Ishikawa (cell line): ENCODE measurements around the gene RHBDD3.

Experiments
- CEBPB ChIP-seq: IDR thresholded peaks from 2 replicates; pipeline ENCODE4 v1.6.1; 2012
- EP300 ChIP-seq: IDR thresholded peaks from 2 replicates; pipeline ENCODE4 v1.6.1; 2012; ENCODE audit warnings: borderline replicate concordance
- FOXM1 ChIP-seq: IDR thresholded peaks from 2 replicates; pipeline ENCODE4 v1.6.1; 2012; ENCODE audit warnings: low read depth, borderline replicate concordance
- RAD21 ChIP-seq: IDR thresholded peaks from 2 replicates; pipeline ENCODE4 v1.6.1; 2012; ENCODE audit warnings: low read depth
- TAF1 ChIP-seq: IDR thresholded peaks from 2 replicates; pipeline ENCODE4 v1.6.1; 2012; ENCODE audit warnings: low read depth, mild to moderate bottlenecking
- TEAD4 ChIP-seq: IDR thresholded peaks from 2 replicates; pipeline ENCODE4 v1.6.1; 2012
- YY1 ChIP-seq: IDR thresholded peaks from 2 replicates; pipeline ENCODE4 v1.6.1; 2012; ENCODE audit warnings: low read depth
- ZBTB7A ChIP-seq: IDR thresholded peaks from 2 replicates; pipeline ENCODE4 v1.6.1; 2012; ENCODE audit warnings: low read depth
- TF ChIP-seq, protein P1 (sequence below): IDR thresholded peaks from 2 replicates; pipeline ENCODE4 v1.6.1; 2012; ENCODE audit warnings: low read depth, mild to moderate bottlenecking
- TF ChIP-seq, protein P2 (sequence below): IDR thresholded peaks from 2 replicates; pipeline ENCODE4 v1.6.1; 2012
- TF ChIP-seq, protein P3 (sequence below): IDR thresholded peaks from 2 replicates; pipeline ENCODE4 v1.6.1; 2012

DNA sequence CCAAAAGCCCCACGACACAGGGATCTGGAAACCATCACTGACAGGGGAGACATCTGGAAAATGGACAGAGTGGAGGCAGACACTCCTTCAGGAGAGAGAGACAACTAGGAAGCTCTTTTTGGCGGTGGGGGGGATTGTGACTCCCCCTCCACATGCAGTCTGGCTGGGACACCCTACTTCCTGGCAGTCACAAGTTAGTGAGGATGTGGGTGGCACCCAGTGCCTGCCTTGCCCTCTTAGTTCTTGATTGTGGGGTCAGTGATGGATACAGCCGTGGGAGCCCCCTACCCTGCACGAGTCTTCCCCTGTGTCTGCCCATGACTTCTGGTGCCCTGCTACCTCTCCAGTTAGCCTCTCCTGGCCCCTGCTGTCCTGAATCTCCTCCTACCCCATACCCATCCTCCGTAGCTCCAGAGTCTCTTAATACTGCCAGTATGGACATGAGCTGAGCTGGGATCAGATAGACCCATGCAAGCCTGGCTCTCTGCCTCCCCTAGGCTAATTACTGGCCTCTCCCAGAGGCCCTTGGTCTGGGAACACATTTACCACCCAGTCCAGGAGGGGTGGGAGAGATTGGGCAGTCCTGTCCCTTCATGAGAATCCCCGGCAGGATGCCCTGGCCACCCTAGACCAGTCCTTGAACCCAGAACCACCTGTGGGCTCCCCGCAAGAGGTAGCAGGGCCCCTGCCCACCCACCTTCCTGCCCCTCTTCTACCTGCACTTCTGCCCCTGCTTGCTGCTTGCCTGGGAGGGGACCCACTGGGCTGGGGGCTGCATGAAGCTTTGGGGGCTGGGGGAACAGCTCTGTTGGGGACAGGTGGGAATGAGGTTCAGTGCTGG is 22.8 kb downstream of the RHBDD3 start:
- TF ChIP-seq YY1: no peak
- TF ChIP-seq, protein P1, sequence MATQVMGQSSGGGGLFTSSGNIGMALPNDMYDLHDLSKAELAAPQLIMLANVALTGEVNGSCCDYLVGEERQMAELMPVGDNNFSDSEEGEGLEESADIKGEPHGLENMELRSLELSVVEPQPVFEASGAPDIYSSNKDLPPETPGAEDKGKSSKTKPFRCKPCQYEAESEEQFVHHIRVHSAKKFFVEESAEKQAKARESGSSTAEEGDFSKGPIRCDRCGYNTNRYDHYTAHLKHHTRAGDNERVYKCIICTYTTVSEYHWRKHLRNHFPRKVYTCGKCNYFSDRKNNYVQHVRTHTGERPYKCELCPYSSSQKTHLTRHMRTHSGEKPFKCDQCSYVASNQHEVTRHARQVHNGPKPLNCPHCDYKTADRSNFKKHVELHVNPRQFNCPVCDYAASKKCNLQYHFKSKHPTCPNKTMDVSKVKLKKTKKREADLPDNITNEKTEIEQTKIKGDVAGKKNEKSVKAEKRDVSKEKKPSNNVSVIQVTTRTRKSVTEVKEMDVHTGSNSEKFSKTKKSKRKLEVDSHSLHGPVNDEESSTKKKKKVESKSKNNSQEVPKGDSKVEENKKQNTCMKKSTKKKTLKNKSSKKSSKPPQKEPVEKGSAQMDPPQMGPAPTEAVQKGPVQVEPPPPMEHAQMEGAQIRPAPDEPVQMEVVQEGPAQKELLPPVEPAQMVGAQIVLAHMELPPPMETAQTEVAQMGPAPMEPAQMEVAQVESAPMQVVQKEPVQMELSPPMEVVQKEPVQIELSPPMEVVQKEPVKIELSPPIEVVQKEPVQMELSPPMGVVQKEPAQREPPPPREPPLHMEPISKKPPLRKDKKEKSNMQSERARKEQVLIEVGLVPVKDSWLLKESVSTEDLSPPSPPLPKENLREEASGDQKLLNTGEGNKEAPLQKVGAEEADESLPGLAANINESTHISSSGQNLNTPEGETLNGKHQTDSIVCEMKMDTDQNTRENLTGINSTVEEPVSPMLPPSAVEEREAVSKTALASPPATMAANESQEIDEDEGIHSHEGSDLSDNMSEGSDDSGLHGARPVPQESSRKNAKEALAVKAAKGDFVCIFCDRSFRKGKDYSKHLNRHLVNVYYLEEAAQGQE: no peak
- TF ChIP-seq, protein P2, sequence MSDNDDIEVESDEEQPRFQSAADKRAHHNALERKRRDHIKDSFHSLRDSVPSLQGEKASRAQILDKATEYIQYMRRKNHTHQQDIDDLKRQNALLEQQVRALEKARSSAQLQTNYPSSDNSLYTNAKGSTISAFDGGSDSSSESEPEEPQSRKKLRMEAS: no peak
- TF ChIP-seq EP300: no peak
- no peak for TF ChIP-seq TAF1
- no peak for TF ChIP-seq TEAD4
- TF ChIP-seq RAD21: no peak
- no peak for TF ChIP-seq FOXM1
- TF ChIP-seq ZBTB7A: no peak
- TF ChIP-seq, protein P3, sequence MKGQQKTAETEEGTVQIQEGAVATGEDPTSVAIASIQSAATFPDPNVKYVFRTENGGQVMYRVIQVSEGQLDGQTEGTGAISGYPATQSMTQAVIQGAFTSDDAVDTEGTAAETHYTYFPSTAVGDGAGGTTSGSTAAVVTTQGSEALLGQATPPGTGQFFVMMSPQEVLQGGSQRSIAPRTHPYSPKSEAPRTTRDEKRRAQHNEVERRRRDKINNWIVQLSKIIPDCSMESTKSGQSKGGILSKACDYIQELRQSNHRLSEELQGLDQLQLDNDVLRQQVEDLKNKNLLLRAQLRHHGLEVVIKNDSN: no peak
- TF ChIP-seq CEBPB: no peak
